Measurements from ENCODE around the gene ZNF619. TPM values are rescaled to one million over a fixed set of nuclear protein-coding genes. Genes with fewer than 3 reads are reported as not detected.

The ZNF619 gene
- total and polyA plus RNA-seq, 9 of the 15 experiments (the other 6 are each of a cell fraction or from before 2014, with no cell fraction given), result 1.3 to 9.1 (median 6.3) TPM

DNA sequence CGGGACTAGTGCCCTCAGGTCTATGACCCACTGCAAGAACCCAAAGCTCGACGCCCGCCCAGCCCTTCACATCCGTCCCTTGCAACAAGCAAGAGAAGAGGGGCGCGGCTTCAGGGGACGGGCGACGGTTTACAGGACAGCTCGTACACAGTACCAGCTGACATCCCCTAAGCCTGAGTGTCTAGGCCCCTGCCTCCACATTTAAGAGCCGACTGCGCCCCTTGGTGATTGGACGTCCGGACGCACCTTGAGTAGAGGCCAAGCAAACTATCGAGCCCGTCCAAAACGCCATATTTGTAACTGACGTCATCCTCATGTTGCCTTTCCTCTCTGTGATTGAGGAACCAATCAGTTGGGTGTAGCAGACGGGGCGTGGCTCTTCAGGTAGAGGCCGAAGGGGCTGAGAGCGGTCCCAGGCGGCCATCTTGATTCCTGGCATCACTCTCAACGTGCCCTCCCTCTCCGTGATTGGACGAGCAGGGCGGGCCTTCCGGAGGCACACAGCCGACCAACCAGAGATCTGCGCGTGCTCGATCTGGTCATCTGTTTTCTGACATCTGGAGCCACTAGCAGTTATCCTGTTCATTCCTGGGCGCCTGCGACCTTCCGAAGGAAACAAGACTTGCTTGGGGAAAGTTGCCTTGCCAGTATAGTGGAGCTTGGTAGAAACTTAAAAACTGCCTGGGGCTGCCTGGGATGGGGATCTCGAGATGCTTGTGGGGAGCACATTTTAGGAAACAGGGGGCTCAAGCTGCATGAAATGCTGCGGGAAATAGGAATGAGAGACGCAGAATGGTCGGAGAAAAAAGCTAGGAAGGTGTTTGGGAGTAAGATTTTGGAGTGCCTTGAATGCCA lies 23.8 kb upstream of the ZNF619 start (continued):
- TF ChIP-seq PATZ1 (CRISPR knock-in tag; IDR thresholded peaks at IDR 0.05; ENCODE audit: borderline replicate concordance) (no peak), CEBPB (tag; IDR thresholded peaks at IDR 0.05) (no peak), ZC3H11A (IDR thresholded peaks at IDR 0.05; ENCODE audit: low read depth, low read length) (no peak), CBFB (CRISPR knock-in tag; IDR thresholded peaks at IDR 0.05) (peak; percentile 66; the same call in 1 of the 2 replicates), PCBP1 (IDR thresholded peaks at IDR 0.05; ENCODE audit: low read depth, low read length, poor library complexity, severe bottlenecking) (no peak), HNRNPL (IDR thresholded peaks at IDR 0.05; ENCODE audit: low read depth, low read length) (no peak), ZNF143 (CRISPR knock-in tag; IDR thresholded peaks at IDR 0.05) (no peak), RAD21 (CRISPR knock-in tag; conservative IDR thresholded peaks at IDR 0.05 in 1 of 2, IDR thresholded peaks at IDR 0.05 in 1 of 2) (peak; percentile 39 to 55), THAP12 (CRISPR knock-in tag; IDR thresholded peaks at IDR 0.05) (peak; percentile 89), NFIC (IDR thresholded peaks at IDR 0.05) (peak; percentile 64), FOXM1 (IDR thresholded peaks at IDR 0.05; ENCODE audit: low read depth) (no peak), FOXM1 (CRISPR knock-in tag; IDR thresholded peaks at IDR 0.05; ENCODE audit: low read depth) (peak; percentile 48; the same call in 1 of the 2 replicates), SP1 (CRISPR knock-in tag; IDR thresholded peaks at IDR 0.05) (peak; percentile 96), PPARD (CRISPR knock-in tag; IDR thresholded peaks at IDR 0.05) (no peak)
- TF ChIP-seq, protein P1, sequence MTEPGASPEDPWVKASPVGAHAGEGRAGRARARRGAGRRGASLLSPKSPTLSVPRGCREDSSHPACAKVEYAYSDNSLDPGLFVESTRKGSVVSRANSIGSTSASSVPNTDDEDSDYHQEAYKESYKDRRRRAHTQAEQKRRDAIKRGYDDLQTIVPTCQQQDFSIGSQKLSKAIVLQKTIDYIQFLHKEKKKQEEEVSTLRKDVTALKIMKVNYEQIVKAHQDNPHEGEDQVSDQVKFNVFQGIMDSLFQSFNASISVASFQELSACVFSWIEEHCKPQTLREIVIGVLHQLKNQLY (CRISPR knock-in tag; conservative IDR thresholded peaks at IDR 0.05), result peak in 1 of 2 experiments; percentile 77; a peak in 1 of 4 replicates

All from K562 (cell line).